22Rv1 (cell line): ENCODE measurements around the gene CNGA4.

Experiments used
- CTCF ChIP-seq: fragments of 450-650 bp; IDR thresholded peaks from 2 replicates; pipeline ENCODE4 v1.5.1; 2017; ENCODE audit warnings: mild to moderate bottlenecking
- ZFX ChIP-seq: fragments of 450-650 bp; IDR thresholded peaks from 2 replicates; pipeline ENCODE4 v1.6.1; 2017; ENCODE audit warnings: antibody characterized with exemption, borderline replicate concordance

DNA sequence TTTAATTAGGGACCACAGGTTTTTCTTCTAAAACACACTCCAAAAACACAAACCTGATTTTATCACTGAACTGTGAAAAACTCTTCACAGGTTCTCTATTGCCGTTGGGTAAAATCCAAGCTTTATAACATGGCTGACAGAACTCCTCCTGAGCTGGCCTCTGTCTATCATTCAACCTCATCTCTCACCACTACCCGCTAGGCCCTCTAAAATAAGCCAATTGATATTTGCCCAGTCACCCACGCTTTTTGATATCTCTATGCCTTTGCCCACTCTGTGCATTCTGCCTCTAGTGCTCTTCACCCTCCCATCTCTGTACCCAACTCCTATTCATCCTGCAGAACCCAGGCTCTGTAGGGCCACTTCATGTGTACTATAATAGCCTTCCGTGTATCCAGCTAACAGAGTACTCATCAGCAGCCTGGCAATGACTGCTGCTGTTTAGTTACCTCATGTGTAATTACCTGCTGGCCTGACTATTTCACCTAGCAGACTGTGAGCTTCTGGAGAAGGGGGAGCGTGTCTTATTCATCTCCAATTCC lies 1.1 kb upstream of the CNGA4 start:
- no peak for TF ChIP-seq CTCF
- no peak for TF ChIP-seq ZFX
